Mesodermal cell (in vitro differentiated cells): Measurements from ENCODE around the gene SLC8A3.

Source experiments
- H3K27ac ChIP-seq: 2 replicates; pipeline ENCODE4 v1.7.0; 2013; ENCODE audit warnings: mild to moderate bottlenecking, low read depth, low read length, moderate library complexity; ENCODE audit not compliant: severe bottlenecking
- H3K36me3 ChIP-seq: 2 replicates; pipeline ENCODE4 v1.7.1; 2013; ENCODE audit warnings: mild to moderate bottlenecking, low read length, moderate library complexity; ENCODE audit not compliant: control insufficient read depth, insufficient read depth
- H3K4me1 ChIP-seq: one replicate; pipeline ENCODE4 v1.7.1; 2013; ENCODE audit warnings: mild to moderate bottlenecking, low read length; ENCODE audit not compliant: insufficient read depth, control insufficient read depth, poor library complexity, severe bottlenecking
- H3K4me3 ChIP-seq: 2 replicates; pipeline ENCODE4 v1.7.0; 2013; ENCODE audit warnings: low read length, control low read depth, mild to moderate bottlenecking; ENCODE audit not compliant: insufficient read depth, poor library complexity, severe bottlenecking; ENCODE audit errors: extremely low read depth
- H3K9me3 ChIP-seq: 2 replicates; pipeline ENCODE4 v1.7.1; 2013; ENCODE audit warnings: mild to moderate bottlenecking, low read length, moderate library complexity; ENCODE audit not compliant: control insufficient read depth
- WGBS, 2 experiments: methylation state at CpG; one replicate each; pipeline ENCODE4 v1.1.5; 2013; ENCODE audit warnings: missing lambda C conversion rate in 2 of 2; ENCODE audit not compliant: insufficient coverage in 2 of 2; 5-methylcytosine and 5-hydroxymethylcytosine counted together

SLC8A3 gene

DNA sequence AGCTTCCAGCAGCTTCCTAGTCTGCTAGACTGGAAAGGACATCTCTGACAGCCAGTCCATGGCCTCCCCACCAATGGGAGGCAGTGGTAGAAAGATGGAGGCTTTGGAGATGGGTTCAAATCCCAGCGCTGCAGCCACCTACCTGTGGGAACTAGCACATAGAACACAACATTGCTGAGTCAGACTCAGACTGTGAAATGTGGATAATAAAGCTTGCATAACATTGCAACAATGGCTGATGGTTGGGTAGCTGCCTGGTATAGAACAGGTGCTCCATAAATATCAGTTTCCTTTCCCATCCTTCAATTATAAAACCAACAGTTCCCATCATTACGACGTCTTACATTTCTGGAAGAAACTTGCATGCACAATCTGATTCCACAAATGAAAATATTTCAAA lies 94.6 kb downstream of the SLC8A3 start:
- WGBS, 2 experiments = 72 to 82% methylated on average over 3 of the region's 3 CpGs
- Histone ChIP-seq H3K4me3 (no peak overlapping the region), H3K27ac (no peak overlapping the region), H3K36me3 (no peaks in the 10 kb centered on the region), H3K4me1 (no peaks in the 10 kb centered on the region), H3K9me3 (no peaks in the 10 kb centered on the region)

DNA sequence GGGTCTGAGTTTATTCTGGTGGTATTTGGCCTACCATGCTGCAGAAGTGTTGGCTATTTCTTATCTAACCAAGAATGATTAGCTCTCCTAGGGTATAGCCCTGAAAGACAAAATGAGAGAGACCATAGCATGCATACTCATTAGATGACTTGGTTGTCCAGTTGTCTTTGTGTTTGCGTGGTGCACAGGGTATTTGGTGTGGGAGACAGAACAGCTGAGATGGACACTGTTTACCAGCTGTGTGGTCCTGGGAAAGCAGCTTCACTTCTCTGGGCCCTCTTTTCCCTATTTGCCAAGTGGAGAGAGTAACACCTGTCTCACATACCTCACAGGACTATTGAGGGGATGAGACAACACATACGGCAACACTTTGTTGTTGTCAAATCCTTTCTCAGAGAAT lies 95.6 kb downstream of the SLC8A3 start:
- H3K9me3 ChIP-seq = no peaks in the 10 kb centered on the region
- no peaks in the 10 kb centered on the region for H3K36me3 ChIP-seq
- no peak overlapping the region for H3K27ac ChIP-seq
- no peak overlapping the region for H3K4me3 ChIP-seq
- no peaks in the 10 kb centered on the region for H3K4me1 ChIP-seq
- WGBS, 2 experiments = 71 to 94% methylated on average over 2 of the region's 2 CpGs

DNA sequence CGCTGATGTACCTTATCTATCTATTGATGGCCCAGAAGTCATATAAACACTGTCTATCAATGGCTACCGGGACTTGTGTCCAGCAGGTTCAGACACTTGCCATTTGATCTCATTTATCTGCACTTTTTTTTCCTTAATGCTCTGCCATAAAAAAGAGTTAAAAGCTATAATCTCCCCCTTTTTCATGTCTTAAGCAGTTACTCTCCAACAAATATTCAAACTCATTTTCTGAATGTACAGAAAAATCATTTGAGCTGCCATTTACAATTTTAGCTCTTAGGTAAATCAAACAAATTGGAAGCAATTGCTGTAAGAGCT lies 101.4 kb downstream of the SLC8A3 start:
- no peaks in the 10 kb centered on the region for H3K4me1 ChIP-seq
- no peak overlapping the region for H3K4me3 ChIP-seq
- no peaks in the 10 kb centered on the region for H3K36me3 ChIP-seq
- WGBS, 2 experiments = 40 to 58% methylated on average over 2 of the region's 2 CpGs
- H3K9me3 ChIP-seq = no peaks in the 10 kb centered on the region
- no peak overlapping the region for H3K27ac ChIP-seq

DNA sequence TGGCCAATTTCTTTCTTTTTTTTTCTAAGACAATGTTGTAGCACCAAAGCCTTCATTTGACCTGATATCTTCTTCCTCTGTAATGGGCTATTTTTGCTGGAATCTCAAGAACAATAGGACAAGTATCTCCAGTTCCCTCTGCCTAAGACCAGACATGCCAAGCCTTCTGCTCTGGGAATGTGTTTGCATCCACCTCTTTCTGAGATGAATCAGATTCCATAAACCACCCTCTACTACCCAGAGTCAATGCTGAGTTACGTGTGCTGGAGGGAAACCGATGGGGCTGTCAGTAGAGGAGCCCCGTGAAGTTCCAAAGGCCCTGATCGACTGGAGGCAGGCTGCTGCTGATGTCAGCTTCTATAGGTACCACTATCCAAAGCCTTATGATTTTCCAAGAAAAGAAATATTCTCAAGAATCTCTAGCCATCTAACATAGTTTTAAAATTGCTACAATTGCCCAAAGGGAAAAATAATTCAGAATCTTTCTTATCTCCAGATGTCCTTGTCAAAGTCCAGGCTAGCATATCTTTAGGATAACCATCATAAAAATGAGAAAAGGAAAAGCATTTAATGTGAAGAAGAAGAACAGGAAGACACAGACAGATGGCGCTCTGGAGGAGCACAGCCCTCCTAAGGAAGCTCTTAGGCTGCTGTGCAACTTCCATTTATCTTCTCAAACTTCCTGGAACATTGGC lies 101.9 kb downstream of the SLC8A3 start:
- H3K4me1 ChIP-seq = no peaks in the 10 kb centered on the region
- H3K4me3 ChIP-seq = no peak overlapping the region
- no peak overlapping the region for H3K27ac ChIP-seq
- no peaks in the 10 kb centered on the region for H3K9me3 ChIP-seq
- H3K36me3 ChIP-seq = no peaks in the 10 kb centered on the region
- WGBS, 2 experiments = 50 to 100% methylated on average over 1 to 2 of the region's 5 CpGs

DNA sequence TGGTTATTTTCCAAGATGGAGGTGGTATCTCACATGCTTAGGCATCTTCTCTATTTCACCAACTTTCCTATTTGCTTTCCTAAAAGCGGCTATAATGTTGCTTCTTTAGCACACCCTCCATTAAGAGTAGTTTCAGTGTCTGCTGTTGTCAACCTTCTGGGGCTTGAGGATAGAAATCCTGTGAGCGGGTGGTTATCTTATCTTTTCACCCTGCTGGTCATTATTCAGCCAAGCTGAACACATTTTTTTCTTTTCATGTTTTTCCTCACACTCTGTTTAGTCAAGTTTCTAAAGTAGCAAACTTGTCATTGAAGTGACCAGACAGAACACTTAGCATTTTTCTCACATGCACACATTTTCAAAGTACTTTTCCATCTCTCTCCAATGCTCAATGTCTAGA lies 104.5 kb downstream of the SLC8A3 start:
- Histone ChIP-seq H3K36me3 (no peaks in the 10 kb centered on the region), H3K9me3 (no peaks in the 10 kb centered on the region), H3K4me1 (no peaks in the 10 kb centered on the region), H3K4me3 (no peak overlapping the region), H3K27ac (no peak overlapping the region)
- 63 to 80% methylated on average over 1 of the region's 2 CpGs for WGBS, 2 experiments

DNA sequence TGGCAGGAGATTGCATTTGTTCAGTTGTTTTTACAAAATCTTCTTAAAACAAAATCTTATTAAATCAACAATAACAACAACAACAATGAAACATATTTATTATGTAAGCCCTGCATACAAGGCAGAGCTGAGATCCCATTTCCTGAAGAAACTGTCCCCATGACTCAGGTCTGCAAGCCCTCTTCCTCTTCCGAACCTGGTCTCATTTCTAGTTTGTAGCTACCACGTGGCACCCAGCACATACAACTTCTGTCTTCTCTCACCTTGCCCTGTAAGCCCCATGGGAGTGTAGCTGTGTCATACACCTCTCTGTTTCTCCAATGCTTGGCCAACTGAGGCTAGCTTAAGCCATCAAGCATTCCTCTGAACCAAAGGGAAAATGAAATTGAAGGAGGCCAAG lies 106.4 kb downstream of the SLC8A3 start:
- H3K36me3 ChIP-seq = no peaks in the 10 kb centered on the region
- 79% methylated on average over 2 of the region's 2 CpGs; no CpG with 5 or more reads in 1 of the 2 experiments for WGBS, 2 experiments
- H3K4me1 ChIP-seq = no peaks in the 10 kb centered on the region
- no peaks in the 10 kb centered on the region for H3K9me3 ChIP-seq
- no peak overlapping the region for H3K27ac ChIP-seq
- no peak overlapping the region for H3K4me3 ChIP-seq

DNA sequence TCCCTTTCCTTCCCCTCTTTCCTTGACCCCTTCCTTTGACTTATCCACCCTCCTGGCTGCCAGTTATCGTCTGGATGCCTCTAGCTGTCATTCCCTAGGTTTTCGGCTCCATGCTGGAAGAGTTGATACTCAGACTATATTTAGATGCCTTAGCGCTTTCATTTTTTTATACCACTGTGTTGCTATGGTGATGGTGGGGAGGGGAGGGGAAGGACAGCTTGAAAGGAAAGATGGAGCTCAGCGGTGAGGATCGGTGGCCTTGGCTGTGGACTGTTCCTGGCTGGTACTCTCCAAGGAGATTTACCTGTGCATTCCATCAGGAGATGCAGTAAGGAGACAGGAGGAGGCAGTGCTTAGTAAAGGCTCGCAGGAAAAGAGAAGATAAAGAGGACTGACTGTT lies 108.7 kb downstream of the SLC8A3 start:
- Histone ChIP-seq H3K4me3 (no peak overlapping the region), H3K27ac (no peak overlapping the region)
- 90 to 94% methylated on average over 4 to 5 of the region's 6 CpGs for WGBS, 2 experiments

DNA sequence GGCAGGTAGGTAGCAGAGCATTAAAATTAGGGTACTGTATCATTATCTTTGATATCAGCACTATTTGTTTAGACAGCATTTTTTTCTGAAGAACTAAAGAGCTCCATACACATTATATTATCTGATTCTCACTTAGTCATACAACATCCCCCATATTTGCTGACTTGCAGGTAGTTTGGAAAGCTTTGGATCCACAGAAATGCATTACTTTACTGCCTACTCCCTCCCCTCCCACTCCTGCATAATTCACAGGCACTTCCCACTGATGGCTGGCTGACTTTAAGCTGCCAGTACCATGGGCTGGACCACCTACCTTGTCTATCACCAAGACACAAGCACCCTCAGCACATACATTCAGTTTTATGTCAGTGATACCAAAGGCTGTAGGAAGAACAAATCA lies 110.4 kb downstream of the SLC8A3 start:
- Histone ChIP-seq H3K9me3 (no peaks in the 10 kb centered on the region), H3K36me3 (no peaks in the 10 kb centered on the region), H3K27ac (no peak overlapping the region), H3K4me1 (no peaks in the 10 kb centered on the region), H3K4me3 (no peak overlapping the region)

More for the DNA sequence above, 108.7 kb downstream of the SLC8A3 start:
- Histone ChIP-seq H3K36me3 (no peaks in the 10 kb centered on the region), H3K9me3 (no peaks in the 10 kb centered on the region), H3K4me1 (no peaks in the 10 kb centered on the region)

DNA sequence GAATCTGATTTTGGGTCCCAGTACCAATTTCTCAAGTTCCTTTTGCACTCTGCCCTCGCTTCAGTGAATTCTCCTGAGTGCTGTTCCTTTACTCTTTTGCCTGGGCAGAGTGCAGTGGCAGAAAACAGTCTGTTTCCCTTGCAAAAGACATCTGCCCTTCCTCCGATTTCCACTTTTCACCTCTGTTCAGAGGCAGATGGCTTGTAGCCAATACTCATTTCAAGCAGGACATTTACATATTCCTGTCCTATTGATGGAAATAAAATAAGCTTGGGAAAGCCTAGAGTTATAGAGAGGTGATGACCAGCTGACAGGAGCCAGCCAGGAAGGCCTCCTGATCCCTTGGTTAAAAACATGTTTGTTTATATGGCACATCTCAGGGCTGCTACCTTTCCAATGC lies 111.0 kb downstream of the SLC8A3 start:
- Histone ChIP-seq H3K27ac (no peak overlapping the region), H3K36me3 (no peaks in the 10 kb centered on the region), H3K9me3 (no peaks in the 10 kb centered on the region), H3K4me3 (no peak overlapping the region), H3K4me1 (no peaks in the 10 kb centered on the region)
- WGBS, 2 experiments = 82% methylated on average over 1 of the region's 2 CpGs

DNA sequence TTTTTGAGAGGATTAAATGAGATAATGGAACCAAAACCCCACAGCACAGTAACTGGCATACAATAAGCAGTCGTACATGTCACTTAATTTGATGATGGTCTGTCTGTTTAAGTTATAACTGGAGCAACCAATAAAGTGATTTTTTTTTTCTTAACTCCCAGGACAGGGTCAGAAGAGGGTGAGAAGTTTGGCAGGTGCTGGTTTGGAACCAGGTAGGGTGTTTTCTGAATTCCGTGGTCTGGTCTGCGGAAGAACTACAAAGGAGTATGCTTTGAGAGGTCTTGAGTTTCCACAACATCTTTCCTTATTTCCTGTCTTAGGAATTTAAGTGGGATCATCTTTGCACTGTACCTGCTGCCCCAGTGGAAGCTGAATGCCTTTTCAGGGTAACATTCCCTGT lies 111.7 kb downstream of the SLC8A3 start:
- Histone ChIP-seq H3K4me1 (no peaks in the 10 kb centered on the region), H3K36me3 (no peaks in the 10 kb centered on the region), H3K9me3 (no peaks in the 10 kb centered on the region), H3K4me3 (no peak overlapping the region), H3K27ac (no peak overlapping the region)
- 100% methylated on average over 1 of the region's 3 CpGs; no CpG with 5 or more reads in 1 of the 2 experiments for WGBS, 2 experiments

DNA sequence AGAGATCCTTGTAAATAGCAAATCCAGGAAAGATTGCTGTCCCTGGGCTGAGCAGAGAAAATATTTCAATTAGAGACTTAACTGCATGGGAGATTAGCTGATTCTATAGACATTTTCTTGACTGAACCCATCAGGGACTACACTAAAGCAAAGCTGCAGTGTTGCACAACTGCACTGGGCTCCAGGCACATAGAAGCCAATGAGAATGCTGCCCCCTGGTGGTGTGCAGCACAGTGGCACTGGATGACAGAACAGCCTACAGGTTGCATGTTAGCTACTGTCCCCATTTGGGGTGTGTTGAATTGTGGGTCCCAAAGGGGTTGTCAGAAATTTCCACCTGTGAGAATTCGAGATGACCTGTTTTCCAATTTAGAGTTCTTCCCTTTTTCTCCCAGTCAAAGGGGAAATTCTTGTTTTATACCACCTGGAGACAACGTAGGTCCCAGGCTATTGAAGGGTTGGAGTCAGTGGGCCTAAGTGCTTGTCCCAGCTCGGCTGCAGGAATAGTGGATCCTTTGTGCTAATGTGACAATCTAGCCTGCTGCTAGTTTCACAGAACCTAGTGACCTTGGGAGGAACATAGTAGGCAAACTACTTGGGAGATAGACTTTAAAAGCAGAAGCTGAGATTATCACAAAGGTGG lies 114.7 kb downstream of the SLC8A3 start:
- Histone ChIP-seq H3K4me3 (no peak overlapping the region), H3K9me3 (no peaks in the 10 kb centered on the region), H3K27ac (no peak overlapping the region), H3K4me1 (peaks cover under 1% of the 10 kb centered on the region), H3K36me3 (no peaks in the 10 kb centered on the region)
- 54 to 75% methylated on average over 1 to 3 of the region's 3 CpGs for WGBS, 2 experiments
